Measurements from ENCODE around the gene AXIN1.

The AXIN1 gene

DNA sequence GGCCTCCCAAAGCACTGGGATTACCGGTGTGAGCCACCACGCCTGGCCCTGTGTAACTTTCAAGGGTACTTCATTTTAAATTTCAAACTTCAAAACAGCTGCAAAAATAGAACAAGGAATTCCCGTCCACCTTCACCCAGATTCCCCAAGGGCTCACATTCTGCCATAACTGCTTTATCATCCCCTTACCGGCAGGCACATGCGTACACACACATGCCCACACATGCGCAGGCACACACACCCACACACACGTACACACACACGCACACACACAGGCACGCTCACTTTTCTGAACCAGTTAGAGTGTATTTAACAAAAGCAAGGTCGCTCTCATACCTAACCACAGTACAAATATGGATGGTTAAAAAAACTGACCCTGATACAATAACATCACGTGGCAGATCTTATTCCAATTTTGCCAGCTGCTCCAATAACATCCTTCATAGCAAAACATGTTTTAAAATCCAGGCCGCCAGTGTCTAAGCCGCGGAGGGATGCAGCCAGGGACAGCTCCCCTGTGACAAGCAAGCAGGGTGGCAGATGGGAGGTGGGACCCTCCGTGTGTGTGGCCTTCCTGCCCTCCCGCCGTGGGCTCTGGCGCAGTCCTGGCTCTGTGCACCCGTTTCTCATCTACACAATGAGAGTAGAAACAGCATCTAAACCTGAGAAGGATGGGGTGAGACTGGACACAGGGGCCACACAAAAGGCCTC is 46.5 kb downstream of the AXIN1 start:
- H3K79me2 ChIP-seq (ENCODE audit: low read length), result no peaks in the 10 kb centered on the region; the same call in 1 of the 2 replicates
- DNase-seq, result no peak
- no peaks in the 10 kb centered on the region for H3K9me2 ChIP-seq (replicated peaks; ENCODE audit: insufficient read depth, low read length)
- no peak overlapping the region for H3K27ac ChIP-seq (ENCODE audit: low read length)
- no peak overlapping the region for H3K9ac ChIP-seq (ENCODE audit: low read length)
- H3K4me1 ChIP-seq (ENCODE audit: low read length), result no peaks in the 10 kb centered on the region
- no peak overlapping the region for H3K4me2 ChIP-seq (ENCODE audit: low read depth, low read length)
- TF ChIP-seq EZH2phosphoT487 (IDR thresholded peaks at IDR 0.05; ENCODE audit: low read length) (no peak), EZH2 (optimal IDR thresholded peaks at IDR 0.05; ENCODE audit: low read depth, low read length) (no peak)
- TF ChIP-seq, protein P1, sequence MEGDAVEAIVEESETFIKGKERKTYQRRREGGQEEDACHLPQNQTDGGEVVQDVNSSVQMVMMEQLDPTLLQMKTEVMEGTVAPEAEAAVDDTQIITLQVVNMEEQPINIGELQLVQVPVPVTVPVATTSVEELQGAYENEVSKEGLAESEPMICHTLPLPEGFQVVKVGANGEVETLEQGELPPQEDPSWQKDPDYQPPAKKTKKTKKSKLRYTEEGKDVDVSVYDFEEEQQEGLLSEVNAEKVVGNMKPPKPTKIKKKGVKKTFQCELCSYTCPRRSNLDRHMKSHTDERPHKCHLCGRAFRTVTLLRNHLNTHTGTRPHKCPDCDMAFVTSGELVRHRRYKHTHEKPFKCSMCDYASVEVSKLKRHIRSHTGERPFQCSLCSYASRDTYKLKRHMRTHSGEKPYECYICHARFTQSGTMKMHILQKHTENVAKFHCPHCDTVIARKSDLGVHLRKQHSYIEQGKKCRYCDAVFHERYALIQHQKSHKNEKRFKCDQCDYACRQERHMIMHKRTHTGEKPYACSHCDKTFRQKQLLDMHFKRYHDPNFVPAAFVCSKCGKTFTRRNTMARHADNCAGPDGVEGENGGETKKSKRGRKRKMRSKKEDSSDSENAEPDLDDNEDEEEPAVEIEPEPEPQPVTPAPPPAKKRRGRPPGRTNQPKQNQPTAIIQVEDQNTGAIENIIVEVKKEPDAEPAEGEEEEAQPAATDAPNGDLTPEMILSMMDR (IDR thresholded peaks at IDR 0.05; ENCODE audit: low read length), result no peak
- no peaks in the 10 kb centered on the region for H3F3A ChIP-seq (ENCODE audit: insufficient read depth, low read length)
- H3K9me3 ChIP-seq (replicated peaks; ENCODE audit: insufficient read depth, low read length), result no peaks in the 10 kb centered on the region
- H3K4me3 ChIP-seq (ENCODE audit: low read length), result no peak overlapping the region
- no peak overlapping the region for H2AFZ ChIP-seq (ENCODE audit: low read length)
- no peaks in the 10 kb centered on the region for H4K20me1 ChIP-seq (ENCODE audit: insufficient read depth, low read length)
- no peaks in the 10 kb centered on the region for H3K36me3 ChIP-seq (replicated peaks; ENCODE audit: insufficient read depth, low read length)
- no peaks in the 10 kb centered on the region for H3K27me3 ChIP-seq (replicated peaks; ENCODE audit: insufficient read depth, low read length)

DNA sequence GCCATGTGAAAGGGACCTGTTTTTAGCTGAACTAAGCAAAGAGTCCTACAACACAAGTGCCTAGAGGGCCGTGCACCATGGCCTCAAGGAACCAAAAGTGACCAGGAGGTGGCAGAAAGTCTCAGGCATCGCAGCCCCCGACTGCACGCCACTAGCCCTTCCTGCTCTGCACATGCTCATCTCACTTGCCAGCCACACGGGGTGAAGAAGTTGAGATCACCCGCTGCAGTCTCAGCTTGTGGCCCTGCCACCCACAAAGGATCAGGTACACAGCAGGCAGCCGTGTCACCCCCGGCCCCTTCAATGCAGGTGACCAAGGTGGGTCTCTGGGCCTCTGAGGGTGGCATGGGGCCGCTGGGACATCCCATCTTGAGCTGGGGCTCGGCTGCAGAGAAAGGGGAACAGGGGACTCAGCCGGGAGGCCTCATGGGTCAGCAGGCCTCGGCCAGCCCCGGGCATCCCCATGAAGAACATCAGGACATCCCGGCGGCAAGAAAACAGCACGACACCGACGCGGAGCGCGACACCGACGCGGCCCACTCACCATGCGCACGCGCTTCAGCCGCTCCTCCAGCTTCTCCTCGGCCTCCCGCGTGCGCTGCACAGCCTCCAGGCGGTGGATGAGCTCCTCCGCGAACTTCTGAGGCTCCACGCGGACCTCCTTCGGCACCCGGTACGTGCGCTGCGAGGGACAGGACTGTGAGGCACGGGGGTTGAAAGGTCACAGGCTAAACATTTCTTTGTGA is 48.6 kb downstream of the AXIN1 start:
- no peak overlapping the region for H2AFZ ChIP-seq (ENCODE audit: low read length)
- H3F3A ChIP-seq (ENCODE audit: insufficient read depth, low read length), result no peaks in the 10 kb centered on the region
- no peak overlapping the region for H3K4me3 ChIP-seq (ENCODE audit: low read length)
- no peaks in the 10 kb centered on the region for H3K79me2 ChIP-seq (ENCODE audit: low read length)
- no peak for DNase-seq
- H3K9me2 ChIP-seq (replicated peaks; ENCODE audit: insufficient read depth, low read length), result no peaks in the 10 kb centered on the region
- no peaks in the 10 kb centered on the region for H3K9me3 ChIP-seq (replicated peaks; ENCODE audit: insufficient read depth, low read length)
- no peaks in the 10 kb centered on the region for H4K20me1 ChIP-seq (ENCODE audit: insufficient read depth, low read length)
- H3K4me1 ChIP-seq (ENCODE audit: low read length), result no peaks in the 10 kb centered on the region
- no peaks in the 10 kb centered on the region for H3K27me3 ChIP-seq (replicated peaks; ENCODE audit: insufficient read depth, low read length)
- TF ChIP-seq, protein P1 (IDR thresholded peaks at IDR 0.05; ENCODE audit: low read length), result no peak
- TF ChIP-seq EZH2phosphoT487 (IDR thresholded peaks at IDR 0.05; ENCODE audit: low read length), result no peak
- TF ChIP-seq EZH2 (optimal IDR thresholded peaks at IDR 0.05; ENCODE audit: low read depth, low read length), result no peak
- no peak overlapping the region for H3K9ac ChIP-seq (ENCODE audit: low read length)
- H3K36me3 ChIP-seq (replicated peaks; ENCODE audit: insufficient read depth, low read length), result no peaks in the 10 kb centered on the region
- no peak overlapping the region for H3K27ac ChIP-seq (ENCODE audit: low read length)
- no peak overlapping the region for H3K4me2 ChIP-seq (ENCODE audit: low read depth, low read length)

DNA sequence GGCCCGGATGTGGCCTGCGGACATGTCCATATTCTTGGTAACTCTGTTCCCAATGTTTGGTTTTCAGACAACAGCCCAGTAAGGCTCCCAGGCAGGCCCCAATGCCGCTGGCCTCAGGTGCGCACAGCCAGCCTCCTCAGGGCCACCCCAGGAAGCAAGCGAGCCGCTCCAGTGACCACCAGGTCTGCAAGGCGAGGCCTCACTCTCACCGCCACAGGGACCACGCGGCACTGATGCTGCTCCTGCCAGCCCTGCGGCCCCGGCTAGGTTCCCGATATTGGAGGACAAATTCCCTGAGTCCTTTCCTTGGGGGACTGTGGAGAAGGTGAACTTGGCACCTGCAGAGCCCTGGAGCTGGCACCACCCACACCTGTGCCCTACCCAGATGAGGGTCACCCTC is 50.6 kb downstream of the AXIN1 start:
- Histone ChIP-seq H3K27me3 (replicated peaks; ENCODE audit: insufficient read depth, low read length) (no peaks in the 10 kb centered on the region), H3K4me3 (ENCODE audit: low read length) (no peak overlapping the region), H3K9ac (ENCODE audit: low read length) (no peak overlapping the region), H3K9me3 (replicated peaks; ENCODE audit: insufficient read depth, low read length) (no peaks in the 10 kb centered on the region), H3K36me3 (replicated peaks; ENCODE audit: insufficient read depth, low read length) (no peaks in the 10 kb centered on the region), H3K4me2 (ENCODE audit: low read depth, low read length) (no peak overlapping the region), H3K4me1 (ENCODE audit: low read length) (no peaks in the 10 kb centered on the region), H4K20me1 (ENCODE audit: insufficient read depth, low read length) (no peaks in the 10 kb centered on the region), H3F3A (ENCODE audit: insufficient read depth, low read length) (no peaks in the 10 kb centered on the region), H3K9me2 (replicated peaks; ENCODE audit: insufficient read depth, low read length) (no peaks in the 10 kb centered on the region), H2AFZ (ENCODE audit: low read length) (no peak overlapping the region), H3K79me2 (ENCODE audit: low read length) (no peaks in the 10 kb centered on the region), H3K27ac (ENCODE audit: low read length) (no peak overlapping the region)
- DNase-seq, result no peak
- no peak for TF ChIP-seq EZH2 (optimal IDR thresholded peaks at IDR 0.05; ENCODE audit: low read depth, low read length)

DNA sequence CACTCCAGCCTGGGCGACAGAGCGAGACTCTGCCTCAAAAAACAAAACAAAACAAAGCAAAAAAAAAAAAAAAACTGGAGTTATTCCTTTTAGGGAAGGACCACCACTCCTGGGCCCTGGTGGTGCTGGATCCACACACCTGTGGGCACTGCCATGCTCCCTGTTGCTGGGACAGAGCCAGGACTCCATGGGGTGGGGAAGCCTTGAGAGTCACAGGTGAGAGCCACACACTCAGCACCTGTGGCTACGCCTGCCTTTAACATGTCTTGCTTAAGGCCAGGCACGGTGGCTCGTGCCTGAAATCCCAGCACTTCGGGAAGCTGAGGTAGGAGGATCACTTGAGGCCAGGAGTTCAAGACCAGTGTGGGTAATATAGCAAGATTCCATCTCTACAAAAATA is 51.3 kb downstream of the AXIN1 start:
- no peak overlapping the region for H3K4me2 ChIP-seq (ENCODE audit: low read depth, low read length)
- no peaks in the 10 kb centered on the region for H3F3A ChIP-seq (ENCODE audit: insufficient read depth, low read length)
- H3K36me3 ChIP-seq (replicated peaks; ENCODE audit: insufficient read depth, low read length), result no peaks in the 10 kb centered on the region
- no peak overlapping the region for H3K4me3 ChIP-seq (ENCODE audit: low read length)
- DNase-seq, result no peak
- TF ChIP-seq, protein P1 (IDR thresholded peaks at IDR 0.05; ENCODE audit: low read length), result no peak
- H3K9me2 ChIP-seq (replicated peaks; ENCODE audit: insufficient read depth, low read length), result no peaks in the 10 kb centered on the region
- H4K20me1 ChIP-seq (ENCODE audit: insufficient read depth, low read length), result no peaks in the 10 kb centered on the region
- no peaks in the 10 kb centered on the region for H3K9me3 ChIP-seq (replicated peaks; ENCODE audit: insufficient read depth, low read length)
- no peaks in the 10 kb centered on the region for H3K79me2 ChIP-seq (ENCODE audit: low read length)
- no peaks in the 10 kb centered on the region for H3K4me1 ChIP-seq (ENCODE audit: low read length)
- H3K9ac ChIP-seq (ENCODE audit: low read length), result no peak overlapping the region
- H3K27me3 ChIP-seq (replicated peaks; ENCODE audit: insufficient read depth, low read length), result no peaks in the 10 kb centered on the region
- no peak overlapping the region for H3K27ac ChIP-seq (ENCODE audit: low read length)
- no peak overlapping the region for H2AFZ ChIP-seq (ENCODE audit: low read length)
